ENCODE measurements around the gene SPATS1.

SPATS1 gene

GRCh38 chr6:44304282-44305199 lies 37.9 kb upstream of the SPATS1 start:
- TF ChIP-seq CTCF (IDR thresholded peaks at IDR 0.05; ENCODE audit: extremely low read depth, insufficient read depth, missing control alignments), result peak; percentile 75
- DNase-seq (ENCODE audit: low spot score), result peak; percentile 73
- in situ Hi-C loops (cut with MboI; ENCODE audit: low pct_unique_long_range_greater_than_20kb, low sequenced_read_pairs, unreplicated experiment), result no loop called here

GRCh38 chr6:44305200-44305725 lies 37.2 kb upstream of the SPATS1 start:
- in situ Hi-C loops (cut with MboI; ENCODE audit: low pct_unique_long_range_greater_than_20kb, low sequenced_read_pairs, unreplicated experiment), result no loop called here
- DNase-seq (ENCODE audit: low spot score), result no peak
- TF ChIP-seq CTCF (IDR thresholded peaks at IDR 0.05; ENCODE audit: extremely low read depth, insufficient read depth, missing control alignments), result no peak

- in situ Hi-C loops (cut with MboI; ENCODE audit: low pct_unique_long_range_greater_than_20kb, low sequenced_read_pairs, unreplicated experiment), result no loop called here
- DNase-seq (ENCODE audit: low spot score), result no peak
- TF ChIP-seq CTCF (IDR thresholded peaks at IDR 0.05; ENCODE audit: extremely low read depth, insufficient read depth, missing control alignments), result no peak
Measured at GRCh38 chr6:44306710-44307109, 35.7 kb upstream of the SPATS1 start.

GRCh38 chr6:44307217-44307616 lies 35.2 kb upstream of the SPATS1 start:
- TF ChIP-seq CTCF (IDR thresholded peaks at IDR 0.05; ENCODE audit: extremely low read depth, insufficient read depth, missing control alignments), result no peak
- no peak for DNase-seq (ENCODE audit: low spot score)
- in situ Hi-C loops (cut with MboI; ENCODE audit: low pct_unique_long_range_greater_than_20kb, low sequenced_read_pairs, unreplicated experiment), result no loop called here

GRCh38 chr6:44309092-44309491 lies 33.4 kb upstream of the SPATS1 start:
- no peak for TF ChIP-seq CTCF (IDR thresholded peaks at IDR 0.05; ENCODE audit: extremely low read depth, insufficient read depth, missing control alignments)
- in situ Hi-C loops (cut with MboI; ENCODE audit: low pct_unique_long_range_greater_than_20kb, low sequenced_read_pairs, unreplicated experiment), result no loop called here
- peak; percentile 6 for DNase-seq (ENCODE audit: low spot score)

GRCh38 chr6:44309631-44310030 lies 32.8 kb upstream of the SPATS1 start:
- in situ Hi-C loops (cut with MboI; ENCODE audit: low pct_unique_long_range_greater_than_20kb, low sequenced_read_pairs, unreplicated experiment), result no loop called here
- no peak for TF ChIP-seq CTCF (IDR thresholded peaks at IDR 0.05; ENCODE audit: extremely low read depth, insufficient read depth, missing control alignments)
- peak; percentile 6 for DNase-seq (ENCODE audit: low spot score)
